NCI-H2196 (cell line): ENCODE results near the gene RGS16.

ENCODE experiments used
- DNase-seq: peaks from one replicate; lab custom pipeline; 2025; ENCODE audit not compliant: unreplicated experiment; lab: John Stamatoyannopoulos, UW

RGS16 gene

DNA sequence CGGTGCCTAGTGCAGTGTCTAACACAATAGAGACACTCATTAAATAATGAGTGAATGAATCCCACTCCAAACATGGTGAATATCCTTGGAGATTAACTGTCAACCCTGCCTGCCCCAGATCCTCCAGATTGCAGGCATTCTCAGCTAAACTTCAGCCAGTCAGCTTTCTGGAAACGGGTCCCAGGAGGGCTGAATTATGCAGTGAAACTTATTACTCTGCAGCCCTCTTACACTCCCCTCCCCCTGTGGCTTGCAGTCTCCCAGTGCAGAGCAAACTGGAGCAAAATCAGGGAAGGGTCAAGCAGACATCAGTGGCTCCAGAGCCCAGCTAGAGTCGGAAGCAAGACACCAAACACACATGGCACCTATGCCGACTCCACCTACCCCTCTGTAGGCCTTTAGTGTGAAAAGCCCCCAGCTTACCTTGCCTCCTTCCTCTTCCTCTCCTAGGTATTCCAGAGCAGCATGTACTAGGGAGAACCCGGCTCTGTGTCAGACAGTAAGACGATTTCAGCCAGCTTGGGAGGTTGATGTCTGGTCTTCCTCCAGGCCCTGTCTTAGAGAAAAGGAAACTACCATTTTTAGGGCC lies 6.5 kb upstream of the RGS16 start:
- no peak for DNase-seq

GRCh38 chr1:182608845-182609610 lies 4.8 kb upstream of the RGS16 start:
- peak; percentile 34 for DNase-seq

GRCh38 chr1:182608236-182608635 lies 4.0 kb upstream of the RGS16 start:
- no peak for DNase-seq

DNA sequence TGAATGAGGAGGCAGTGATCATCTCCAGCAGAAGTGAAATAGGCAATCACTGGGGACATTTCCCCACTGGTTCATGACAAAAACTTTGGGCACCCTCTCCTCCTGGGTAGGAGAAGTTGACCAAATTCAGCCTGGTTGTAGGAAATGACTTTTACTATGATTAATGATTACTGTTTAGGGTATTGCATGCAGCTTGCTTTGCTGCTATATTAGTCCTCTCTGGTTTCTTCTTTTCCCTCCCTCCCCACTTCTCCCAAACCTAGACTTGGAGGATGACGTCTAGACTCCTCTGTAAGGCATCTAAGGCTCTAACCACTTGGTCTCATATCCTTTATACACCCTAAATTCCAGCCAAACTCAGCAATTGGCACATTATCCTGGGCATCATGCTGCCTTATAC lies 3.4 kb upstream of the RGS16 start:
- no peak for DNase-seq

DNA sequence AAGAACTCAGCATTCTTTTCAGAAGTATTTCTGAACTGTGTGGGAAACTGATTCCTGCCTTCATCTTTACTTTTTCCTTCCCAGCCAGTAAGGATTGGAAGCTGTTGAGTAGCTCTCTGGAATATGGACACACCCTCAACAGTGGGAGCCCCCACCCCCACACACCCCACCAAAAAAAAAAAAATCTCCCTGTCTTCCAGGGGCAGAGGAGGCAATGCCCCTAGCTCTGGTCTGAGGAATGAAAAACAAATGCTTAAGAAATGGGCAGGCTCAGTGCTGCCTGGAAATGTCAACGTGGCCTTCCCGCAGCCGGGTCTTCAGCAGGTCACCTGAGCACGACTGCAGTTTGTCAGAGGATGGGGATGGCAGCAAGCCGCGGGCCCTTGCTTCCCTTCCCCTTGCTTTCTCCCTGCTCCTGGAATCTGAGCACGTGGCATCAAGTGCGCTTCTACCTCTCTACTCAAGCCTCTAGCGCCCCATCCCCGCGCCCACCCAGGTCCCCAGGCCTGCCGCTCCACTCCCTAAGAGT lies 479 bp downstream of the RGS16 start:
- no peak for DNase-seq

DNA sequence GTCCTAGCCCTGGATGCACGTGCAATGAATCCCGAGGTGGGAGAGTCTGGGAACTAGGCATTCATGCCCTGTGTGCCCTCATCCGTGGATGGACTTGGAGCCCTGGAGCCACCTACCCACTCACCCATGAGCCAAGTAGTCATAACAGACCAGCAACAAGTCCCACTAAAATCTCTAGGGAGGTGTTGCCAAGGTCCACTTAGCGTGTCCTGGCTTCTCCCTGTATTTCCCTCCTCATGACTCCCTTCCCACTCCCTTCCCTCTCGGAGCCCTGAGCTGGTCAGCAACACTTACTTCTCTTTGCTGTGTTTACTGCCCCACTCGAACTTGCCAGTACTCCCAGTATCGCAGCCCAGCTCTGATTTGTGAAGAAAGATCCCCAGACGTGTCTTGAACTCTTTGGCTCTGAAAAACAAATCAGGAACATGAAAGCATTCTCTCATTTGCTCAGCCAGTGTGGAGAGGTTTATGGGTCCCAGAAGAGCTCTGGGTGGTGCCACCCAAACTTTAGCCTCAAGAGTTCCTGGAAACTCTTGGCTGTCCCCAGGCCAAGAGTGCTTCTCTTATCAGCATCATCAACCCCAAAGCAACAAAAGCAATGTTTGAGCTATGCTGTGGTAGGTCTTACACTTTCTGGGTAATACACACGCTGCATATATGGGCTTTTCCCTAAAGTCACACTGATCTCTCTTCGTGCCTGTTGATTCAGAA lies 1.1 kb downstream of the RGS16 start:
- no peak for DNase-seq

DNA sequence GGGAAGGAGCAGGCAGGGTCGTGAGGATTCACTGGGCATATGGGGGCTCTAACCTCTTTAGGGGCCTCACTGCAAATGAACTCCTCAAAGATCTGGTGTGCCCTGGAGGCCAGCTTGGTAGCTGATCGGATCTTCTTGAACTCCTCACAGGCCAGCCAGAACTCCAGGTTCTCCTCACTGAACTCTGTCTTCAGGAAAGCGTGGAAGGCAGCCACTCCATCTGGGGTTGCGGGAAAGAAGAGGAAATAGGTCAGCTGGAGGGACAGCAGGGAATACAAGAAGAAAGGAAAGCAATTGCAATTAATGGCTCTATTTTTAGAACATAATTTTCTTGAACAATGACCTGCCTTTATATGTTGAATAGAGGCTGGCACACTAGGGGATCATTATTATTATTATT lies 2.3 kb downstream of the RGS16 start:
- DNase-seq = no peak

DNA sequence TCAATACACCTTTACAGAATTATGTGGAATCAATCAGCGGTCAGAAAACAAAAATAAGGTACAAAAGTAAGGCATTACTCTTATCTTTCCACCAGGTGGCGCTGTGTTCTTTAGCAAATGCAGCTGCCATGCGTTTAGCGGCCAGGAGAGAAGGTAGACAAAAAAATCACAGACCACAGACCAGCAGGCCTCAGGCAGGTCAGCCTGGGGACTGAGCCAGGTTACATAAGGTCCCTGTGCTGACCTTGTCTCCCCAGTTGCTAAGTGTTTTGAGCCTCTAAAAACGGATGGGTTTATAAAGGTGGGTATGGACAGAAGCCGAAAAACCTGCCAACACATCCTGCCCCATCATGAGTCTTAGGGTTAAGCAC lies 2.8 kb downstream of the RGS16 start:
- peak; percentile 88 for DNase-seq

DNA sequence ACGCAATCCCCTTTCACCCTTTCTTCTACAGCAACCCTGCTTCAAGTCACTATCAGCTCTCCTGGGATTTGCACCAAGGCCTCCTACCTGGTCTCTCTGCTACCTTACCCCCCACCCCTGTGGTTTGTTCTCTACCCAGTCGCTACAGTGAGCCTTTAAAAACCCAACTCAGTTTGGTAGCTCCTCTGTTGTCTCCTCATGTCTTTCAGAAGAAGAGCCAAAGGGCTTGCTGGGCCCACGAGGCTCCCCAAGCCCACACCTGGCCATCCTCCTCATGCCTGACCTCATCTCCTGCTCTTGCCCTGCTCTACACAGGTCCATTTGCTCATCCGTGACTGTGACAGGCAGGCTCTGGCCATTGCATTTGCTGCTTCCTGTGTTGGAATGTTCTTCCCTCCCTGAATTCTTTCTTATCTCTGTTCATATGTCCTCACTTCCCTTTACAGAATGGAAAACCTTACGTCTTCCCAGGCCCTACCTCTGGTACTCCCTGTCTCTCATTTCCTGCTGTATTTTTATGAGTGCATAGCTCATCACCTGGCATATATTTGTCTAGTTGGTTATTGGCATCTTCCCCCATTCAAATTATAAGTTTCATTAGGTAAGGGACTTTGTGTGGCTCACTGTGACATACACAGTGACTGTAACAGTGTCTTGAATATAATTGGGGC lies 3.3 kb downstream of the RGS16 start:
- no peak for DNase-seq

- DNase-seq = no peak
Measured at GRCh38 chr1:182600036-182600713, 4.0 kb downstream of the RGS16 start.

GRCh38 chr1:182599339-182599738 lies 4.8 kb downstream of the RGS16 start:
- no peak for DNase-seq

GRCh38 chr1:182598296-182598695 lies 5.9 kb downstream of the RGS16 start:
- DNase-seq = no peak

DNA sequence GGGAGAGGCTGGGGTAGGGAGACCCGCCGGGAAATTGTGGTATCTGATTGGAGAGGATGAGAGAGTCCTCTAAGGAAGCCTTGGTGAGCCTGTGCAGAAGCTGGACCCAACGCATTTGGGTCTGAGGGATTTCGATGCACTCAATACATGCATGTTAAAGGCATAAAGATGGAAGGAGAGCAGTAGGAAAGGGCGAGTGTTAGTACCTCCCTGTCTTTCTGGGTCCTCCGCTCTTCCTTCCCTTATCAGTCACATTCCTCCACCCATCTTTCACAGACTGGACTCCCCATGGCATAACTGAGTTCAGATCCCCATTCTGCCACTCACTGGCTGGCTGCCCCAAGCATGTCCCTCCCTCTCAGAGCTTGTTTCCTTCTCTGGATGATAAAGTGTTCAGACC lies 7.3 kb downstream of the RGS16 start:
- DNase-seq = no peak

GRCh38 chr1:182595641-182596240 lies 8.4 kb downstream of the RGS16 start:
- peak; percentile 54 for DNase-seq

DNA sequence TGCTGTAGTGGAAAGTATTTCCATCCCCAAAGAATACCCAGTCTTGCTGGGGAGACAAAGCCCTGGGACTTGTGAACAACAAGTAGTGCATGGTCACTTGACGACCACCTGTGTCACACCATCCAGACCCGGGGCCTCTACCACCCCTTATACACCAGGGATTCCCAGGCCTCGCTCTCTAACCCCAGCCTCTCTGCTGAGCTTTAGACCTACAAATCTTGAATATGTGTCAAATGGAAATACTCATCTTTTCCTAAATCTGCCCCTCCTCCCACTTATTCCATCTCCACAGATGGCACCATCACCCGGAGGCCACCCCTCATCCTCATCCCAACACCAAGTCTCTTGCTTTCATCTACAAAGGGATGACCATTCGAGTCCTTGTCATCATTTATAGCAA lies 14.3 kb downstream of the RGS16 start:
- DNase-seq = no peak

- DNase-seq = no peak
Measured at GRCh38 chr1:182589520-182589919, 14.7 kb downstream of the RGS16 start.

GRCh38 chr1:182588500-182589396 lies 15.4 kb downstream of the RGS16 start, which contains the start of gene RNASEL:
Gene RNASEL (minus strand): TSS chr1:182589256. CDS start chr1:182586806, 2,450 bp downstream.
- DNase-seq = peak; percentile 25

- no peak for DNase-seq
Measured at GRCh38 chr1:182587666-182588499, 16.3 kb downstream of the RGS16 start.

DNA sequence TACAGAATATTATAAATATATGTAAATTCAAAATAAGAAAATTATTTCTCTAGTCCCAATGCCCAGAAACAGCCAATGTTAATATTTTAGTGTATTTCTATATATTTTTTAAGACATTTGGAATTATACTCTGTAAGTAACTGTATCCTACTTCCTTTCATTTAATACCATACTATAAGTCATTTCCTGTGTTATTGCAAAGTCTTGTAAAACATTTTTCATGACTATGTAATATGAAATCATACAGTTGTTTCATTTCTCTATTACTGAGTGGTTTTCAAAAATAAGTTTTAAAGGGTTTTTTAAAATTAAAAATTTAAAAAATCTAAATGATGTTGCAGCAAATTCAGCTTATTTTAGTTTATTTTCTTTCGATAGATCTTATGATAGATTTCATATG lies 17.1 kb downstream of the RGS16 start:
- DNase-seq = no peak
